Erythroblast (primary cell): ENCODE results near the gene TGIF1.

Experiments
- GATA1 ChIP-seq: IDR thresholded peaks from 2 replicates; pipeline ENCODE4 v1.6.1; 2011; ENCODE audit warnings: low read depth, mild to moderate bottlenecking, control low read depth, low read length, moderate library complexity
- POLR2A ChIP-seq: IDR thresholded peaks from 2 replicates; pipeline ENCODE4 v1.6.1; 2011; ENCODE audit warnings: mild to moderate bottlenecking, low read length

DNA sequence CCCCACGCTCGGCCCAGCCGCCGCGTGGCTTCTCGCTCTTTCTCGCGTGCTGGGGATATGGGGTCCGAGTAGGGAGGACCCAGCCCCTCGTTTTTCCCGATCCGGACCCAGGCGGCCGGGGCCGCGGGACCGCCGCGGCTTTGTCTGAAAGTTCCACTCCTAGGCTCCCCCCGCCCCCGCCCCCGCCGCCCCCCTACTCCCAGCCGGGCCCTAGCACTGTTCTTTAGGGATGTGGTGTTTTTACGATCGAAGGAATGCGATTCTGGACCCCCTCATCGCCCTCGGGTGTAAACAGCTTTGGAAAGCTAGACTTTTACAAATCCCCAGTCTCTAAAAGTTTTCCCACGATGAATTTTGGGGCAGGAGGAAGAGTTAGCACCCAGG, 819 bp downstream of the TGIF1 start:
- TF ChIP-seq POLR2A (no peak), GATA1 (no peak)
